PC-3 (cell line): ENCODE data around the gene INSIG1. TPM values are rescaled to one million over a fixed set of nuclear protein-coding genes. Genes with fewer than 3 reads are reported as not detected.
A peak's percentile ranks its signal among the peaks of the same experiment; 100 is the strongest.

Experiments used
- ATAC-seq: fragments of 200-7000 bp; cut with Tn5 transposase; 2 replicates; pipeline ENCODE4 v1.9.1; 2020; ENCODE audit warnings: mild to moderate bottlenecking, moderate library complexity
- BruUV-seq: library from RNA; stranded (reverse); fragments of 400-500 nt; replicated peaks from 2 replicates; lab custom pipeline; 2021; lab: Mats Ljungman, UMichigan
- CTCF ChIA-PET: fragments of 300-600 bp; sonication (Branson Sonifier 250); formaldehyde crosslinking; loops from one replicate; lab custom pipeline; 2022; ENCODE audit warnings: antibody characterized with exemption; lab: Charles Lee
- POLR2A ChIA-PET: fragments of 300-600 bp; sonication (Branson Sonifier 250); formaldehyde crosslinking; loops from one replicate; lab custom pipeline; 2022; ENCODE audit warnings: antibody characterized with exemption; ENCODE audit not compliant: unreplicated experiment; lab: Charles Lee
- DNase-seq: peaks from one replicate; pipeline ENCODE4 v3.0.0-alpha.2; 2015
- H2AFZ ChIP-seq: fragments of 300-600 bp; sonication (generic); 2 replicates; pipeline ENCODE4 v1.6.0; 2016; ENCODE audit warnings: antibody characterized with exemption, low read length
- H3F3A ChIP-seq: fragments of 300-600 bp; sonication (generic); one replicate; pipeline ENCODE4 v1.6.0; 2017; ENCODE audit warnings: antibody characterized with exemption, low read length, control low read depth, mild to moderate bottlenecking; ENCODE audit not compliant: unreplicated experiment
- H3K27ac ChIP-seq: fragments of 300-600 bp; sonication (generic); 2 replicates; pipeline ENCODE4 v1.5.1; 2016; ENCODE audit warnings: mild to moderate bottlenecking, low read length
- H3K27me3 ChIP-seq: fragments of 300-600 bp; sonication (generic); 2 replicates; pipeline ENCODE4 v1.6.1; 2016; ENCODE audit warnings: low read length, mixed read lengths
- H3K36me3 ChIP-seq: fragments of 300-600 bp; sonication (generic); 2 replicates; pipeline ENCODE4 v1.6.1; 2016; ENCODE audit warnings: low read depth, mixed run types, low read length, mixed read lengths
- H3K4me1 ChIP-seq: fragments of 300-600 bp; sonication (generic); 2 replicates; pipeline ENCODE4 v1.5.1; 2016; ENCODE audit warnings: low read length; ENCODE audit not compliant: insufficient read depth
- H3K4me2 ChIP-seq: fragments of 300-600 bp; sonication (generic); 2 replicates; pipeline ENCODE4 v1.6.0; 2016; ENCODE audit warnings: low read length
- H3K4me3 ChIP-seq: fragments of 300-600 bp; sonication (generic); 2 replicates; pipeline ENCODE4 v1.5.1; 2016; ENCODE audit warnings: mild to moderate bottlenecking, low read length, mixed read lengths
- H3K79me2 ChIP-seq: fragments of 300-600 bp; sonication (generic); 2 replicates; pipeline ENCODE4 v1.6.1; 2017; ENCODE audit warnings: low read length, mixed read lengths
- H3K9ac ChIP-seq: fragments of 300-600 bp; sonication (generic); 2 replicates; pipeline ENCODE4 v1.6.0; 2016; ENCODE audit warnings: mild to moderate bottlenecking, low read length
- H3K9me2 ChIP-seq: fragments of 300-600 bp; sonication (generic); replicated peaks from 2 replicates; pipeline ENCODE4 v1.6.1; 2016; ENCODE audit warnings: mixed run types, low read length, mixed read lengths
- H3K9me3 ChIP-seq: fragments of 300-600 bp; sonication (generic); 2 replicates; pipeline ENCODE4 v1.6.1; 2016; ENCODE audit warnings: low read length, mixed read lengths
- H4K20me1 ChIP-seq: fragments of 300-600 bp; sonication (generic); 2 replicates; pipeline ENCODE4 v1.6.1; 2016; ENCODE audit warnings: low read length, mixed read lengths
- CTCF ChIP-seq: fragments of 300-600 bp; sonication (generic); conservative IDR thresholded peaks from 2 replicates; pipeline ENCODE4 v1.5.1; 2017; ENCODE audit warnings: antibody characterized with exemption, low read depth, mild to moderate bottlenecking, low read length
- EZH2 ChIP-seq: fragments of 300-600 bp; sonication (generic); IDR thresholded peaks from one replicate; pipeline ENCODE4 v1.6.1; 2017; ENCODE audit warnings: antibody characterized with exemption, mild to moderate bottlenecking, low read length; ENCODE audit not compliant: unreplicated experiment
- EZH2phosphoT487 ChIP-seq: fragments of 300-600 bp; sonication (generic); IDR thresholded peaks from 2 replicates; pipeline ENCODE4 v1.6.1; 2018; ENCODE audit warnings: mild to moderate bottlenecking, antibody characterized with exemption, low read length, borderline replicate concordance
- intact Hi-C: fragments of 100-400 bp; cut with micrococcal nuclease; formaldehyde crosslinking; loops from 2 replicates; pipeline ENCODE4 v1.9.0; 2023
- total RNA-seq: library from RNA; depleted of rRNA; stranded (reverse); fragments of >200 nt; gene quantifications from 2 replicates; pipeline ENCODE4 v1.2.3, GENCODE V29; 2014

Gene INSIG1
- total RNA-seq, 1 experiment from 2014 or later: 83.3 TPM

- Histone ChIP-seq H3K9ac (no peak overlapping the region), H3K79me2 (no peaks in the 10 kb centered on the region), H3K4me3 (no peak overlapping the region), H3K27ac (no peak overlapping the region), H3K9me2 (no peaks in the 10 kb centered on the region), H3K9me3 (no peaks in the 10 kb centered on the region), H3K4me1 (no peaks in the 10 kb centered on the region), H3K36me3 (no peaks in the 10 kb centered on the region), H3K27me3 (peaks cover 20% of the 10 kb centered on the region), H2AFZ (no peak overlapping the region), H3F3A (no peaks in the 10 kb centered on the region), H3K4me2 (no peak overlapping the region), H4K20me1 (no peaks in the 10 kb centered on the region)
- no TSS peak for BruUV-seq
- ChIA-PET CTCF (no interaction called here), POLR2A (no interaction called here)
- DNase-seq (no peak), ATAC-seq (no peak)
- intact Hi-C loops: no loop called here
- TF ChIP-seq EZH2phosphoT487 (no peak), CTCF (no peak), EZH2 (no peak)
Observed at GRCh38 chr7:155355176-155355575, 57.5 kb downstream of the INSIG1 start.

- no peak overlapping the region for H3K27ac ChIP-seq
- H3F3A ChIP-seq: no peaks in the 10 kb centered on the region
- no peaks in the 10 kb centered on the region for H3K9me3 ChIP-seq
- H3K27me3 ChIP-seq: peaks cover 25% of the 10 kb centered on the region
- no peaks in the 10 kb centered on the region for H3K9me2 ChIP-seq
- intact Hi-C loops: loop anchor here (1.0 kb wide), 1 partner anchor 428 kb away; no protein-coding TSS in a partner anchor
- H3K79me2 ChIP-seq: no peaks in the 10 kb centered on the region
- H3K4me3 ChIP-seq: no peak overlapping the region
- CTCF ChIA-PET: no interaction called here
- ATAC-seq (no peak), DNase-seq (no peak)
- no peaks in the 10 kb centered on the region for H3K4me1 ChIP-seq
- H2AFZ ChIP-seq: no peak overlapping the region
- no peak overlapping the region for H3K4me2 ChIP-seq
- TF ChIP-seq CTCF (no peak), EZH2phosphoT487 (no peak), EZH2 (no peak)
- no peak overlapping the region for H3K9ac ChIP-seq
- BruUV-seq: no TSS peak
- H4K20me1 ChIP-seq: no peaks in the 10 kb centered on the region
- POLR2A ChIA-PET: no interaction called here
- H3K36me3 ChIP-seq: no peaks in the 10 kb centered on the region
Observed at GRCh38 chr7:155355745-155356144, 58.1 kb downstream of the INSIG1 start.

GRCh38 chr7:155356323-155357105 is 58.8 kb downstream of the INSIG1 start:
- no peaks in the 10 kb centered on the region for H3K79me2 ChIP-seq
- no peak overlapping the region for H2AFZ ChIP-seq
- intact Hi-C loops: loop anchor here (1.0 kb wide), 1 partner anchor 429 kb away; no protein-coding TSS in a partner anchor
- H3K4me1 ChIP-seq: no peaks in the 10 kb centered on the region
- DNase-seq: peak; percentile 61
- no peak overlapping the region for H3K4me3 ChIP-seq
- no peaks in the 10 kb centered on the region for H3K9me3 ChIP-seq
- H3K4me2 ChIP-seq: no peak overlapping the region
- no peak overlapping the region for H3K9ac ChIP-seq
- ATAC-seq: peak; percentile 54
- no peaks in the 10 kb centered on the region for H3F3A ChIP-seq
- H3K27me3 ChIP-seq: peaks cover 33% of the 10 kb centered on the region
- H3K9me2 ChIP-seq: no peaks in the 10 kb centered on the region
- no peaks in the 10 kb centered on the region for H3K36me3 ChIP-seq
- BruUV-seq: no TSS peak
- CTCF ChIA-PET: interaction anchor here (0.7 to 1.3 kb wide), 2 partner anchors 429 to 490 kb away, joined by 4 read pairs; no protein-coding TSS in a partner anchor
- POLR2A ChIA-PET: no interaction called here
- H4K20me1 ChIP-seq: no peaks in the 10 kb centered on the region
- no peak for TF ChIP-seq EZH2phosphoT487
- peak; percentile 69 for TF ChIP-seq CTCF
- no peak overlapping the region for H3K27ac ChIP-seq
